GM18907 (cell line): Measurements from ENCODE around the gene MBD6.
"Not testable (repeated sequence)": the region's sequence is repeated elsewhere in the genome, so short reads cannot be mapped to it uniquely, and the experiment has no call there.

Experiments used
- ATAC-seq: cut with Tn5 transposase; IDR thresholded peaks from one replicate; pipeline ENCODE4 v1.9.1; 2021; ENCODE audit warnings: mild to moderate bottlenecking, moderate library complexity; ENCODE audit not compliant: unreplicated experiment

MBD6 gene

DNA sequence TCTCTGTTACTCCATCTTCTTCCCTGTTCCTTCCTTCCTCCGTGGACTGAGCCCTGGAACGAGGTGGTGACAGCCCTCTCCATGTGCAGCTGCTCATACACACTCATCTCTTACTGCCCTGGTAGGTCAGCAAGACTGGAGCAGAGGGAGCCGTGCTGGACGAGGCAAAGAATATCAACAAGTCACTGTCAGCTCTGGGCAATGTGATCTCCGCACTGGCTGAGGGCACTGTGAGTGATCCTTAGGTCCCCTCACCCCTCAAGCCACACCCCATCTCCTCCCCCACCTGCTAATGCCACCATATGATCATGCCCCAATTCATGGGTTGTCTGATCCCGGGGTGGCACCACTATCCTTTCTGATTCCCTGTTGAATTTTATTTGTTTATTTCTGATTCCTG, 46.2 kb downstream of the MBD6 start:
- ATAC-seq, result no peak

DNA sequence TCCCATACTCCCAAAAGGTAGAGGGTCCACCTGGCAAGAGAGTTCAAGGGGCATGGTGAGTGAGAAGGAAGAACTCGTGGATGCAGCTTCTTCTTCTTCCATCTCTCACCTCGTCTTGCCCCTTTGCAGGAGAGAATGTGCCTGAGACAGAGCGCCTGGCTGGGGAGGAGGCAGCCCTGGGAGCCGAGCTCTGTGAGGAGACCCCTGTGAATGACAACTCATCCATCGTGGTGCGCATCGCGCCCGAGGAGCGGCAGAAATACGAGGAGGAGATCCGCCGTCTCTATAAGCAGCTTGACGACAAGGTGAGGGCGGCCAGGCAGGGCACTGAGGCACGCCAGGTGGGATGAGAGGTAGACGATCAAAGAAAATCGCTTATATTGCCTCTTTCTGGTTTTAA, 47.2 kb downstream of the MBD6 start:
- ATAC-seq, result no peak

DNA sequence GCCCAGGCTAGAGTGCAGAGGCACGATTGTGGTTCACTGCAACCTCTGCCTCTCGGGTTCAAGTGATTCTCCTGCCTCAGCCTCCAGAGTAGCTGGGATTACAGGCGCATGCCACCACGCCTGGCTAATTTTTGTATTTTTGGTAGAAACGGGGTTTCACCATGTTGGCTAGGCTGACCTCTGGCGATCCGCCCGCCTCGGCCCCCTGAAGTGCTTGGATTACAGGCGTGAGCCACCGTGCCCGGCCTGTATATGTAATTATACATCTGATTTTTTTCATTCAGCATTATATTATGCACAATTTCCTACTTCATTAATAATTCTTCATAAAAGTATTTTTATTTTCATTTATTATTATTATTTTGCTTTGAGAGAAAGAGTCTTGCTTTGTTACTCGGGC, 47.8 kb downstream of the MBD6 start:
- not testable (repeated sequence) for ATAC-seq

DNA sequence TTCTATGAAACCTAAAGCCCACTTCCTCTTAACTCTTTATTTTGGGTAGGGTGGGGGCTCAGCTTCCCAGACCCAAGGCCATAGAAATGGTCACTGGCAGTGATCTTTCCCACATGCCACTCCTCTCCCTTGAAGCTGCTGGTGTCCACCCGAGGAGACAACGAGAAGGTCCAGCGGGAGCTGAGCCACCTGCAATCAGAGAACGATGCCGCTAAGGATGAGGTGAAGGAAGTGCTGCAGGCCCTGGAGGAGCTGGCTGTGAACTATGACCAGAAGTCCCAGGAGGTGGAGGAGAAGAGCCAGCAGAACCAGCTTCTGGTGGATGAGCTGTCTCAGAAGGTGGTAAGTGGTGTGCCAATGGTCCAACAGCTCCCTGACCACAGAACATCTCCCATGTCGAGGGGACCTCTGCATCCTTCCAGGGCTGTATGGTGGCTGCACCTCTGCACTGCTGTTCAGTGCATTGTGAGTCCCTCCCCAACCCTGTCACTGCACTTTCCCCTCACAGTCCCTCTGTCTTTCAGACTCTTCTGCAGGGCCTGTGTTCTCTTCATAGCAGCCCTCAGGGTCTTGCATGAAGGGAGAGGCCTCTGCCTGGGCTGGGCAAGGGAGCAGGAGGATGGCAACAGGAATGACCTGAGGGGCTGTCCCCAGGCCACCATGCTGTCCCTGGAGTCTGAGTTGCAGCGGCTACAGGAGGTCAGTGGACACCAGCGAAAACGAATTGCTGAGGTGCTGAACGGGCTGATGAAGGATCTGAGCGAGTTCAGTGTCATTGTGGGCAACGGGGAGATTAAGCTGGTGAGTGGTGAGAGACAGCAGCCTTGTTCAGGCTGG, 49.5 kb downstream of the MBD6 start:
- ATAC-seq, result no peak

DNA sequence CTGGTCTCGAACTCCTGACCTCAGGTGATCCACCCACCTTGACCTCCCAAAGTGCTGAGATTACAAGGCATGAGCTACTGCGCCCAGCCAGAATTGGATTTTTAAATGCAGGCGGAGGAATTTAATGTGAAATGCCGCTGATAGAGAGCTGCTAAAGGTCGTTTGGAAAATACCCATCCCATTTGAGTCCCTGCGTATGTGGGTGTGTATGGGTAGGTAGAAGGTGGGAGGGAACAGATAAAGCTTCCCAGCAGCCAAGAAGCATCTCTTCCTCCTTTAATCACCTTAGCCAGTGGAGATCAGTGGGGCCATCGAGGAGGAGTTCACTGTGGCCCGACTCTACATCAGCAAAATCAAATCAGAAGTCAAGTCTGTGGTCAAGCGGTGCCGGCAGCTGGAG, 52.2 kb downstream of the MBD6 start:
- ATAC-seq, result no peak

DNA sequence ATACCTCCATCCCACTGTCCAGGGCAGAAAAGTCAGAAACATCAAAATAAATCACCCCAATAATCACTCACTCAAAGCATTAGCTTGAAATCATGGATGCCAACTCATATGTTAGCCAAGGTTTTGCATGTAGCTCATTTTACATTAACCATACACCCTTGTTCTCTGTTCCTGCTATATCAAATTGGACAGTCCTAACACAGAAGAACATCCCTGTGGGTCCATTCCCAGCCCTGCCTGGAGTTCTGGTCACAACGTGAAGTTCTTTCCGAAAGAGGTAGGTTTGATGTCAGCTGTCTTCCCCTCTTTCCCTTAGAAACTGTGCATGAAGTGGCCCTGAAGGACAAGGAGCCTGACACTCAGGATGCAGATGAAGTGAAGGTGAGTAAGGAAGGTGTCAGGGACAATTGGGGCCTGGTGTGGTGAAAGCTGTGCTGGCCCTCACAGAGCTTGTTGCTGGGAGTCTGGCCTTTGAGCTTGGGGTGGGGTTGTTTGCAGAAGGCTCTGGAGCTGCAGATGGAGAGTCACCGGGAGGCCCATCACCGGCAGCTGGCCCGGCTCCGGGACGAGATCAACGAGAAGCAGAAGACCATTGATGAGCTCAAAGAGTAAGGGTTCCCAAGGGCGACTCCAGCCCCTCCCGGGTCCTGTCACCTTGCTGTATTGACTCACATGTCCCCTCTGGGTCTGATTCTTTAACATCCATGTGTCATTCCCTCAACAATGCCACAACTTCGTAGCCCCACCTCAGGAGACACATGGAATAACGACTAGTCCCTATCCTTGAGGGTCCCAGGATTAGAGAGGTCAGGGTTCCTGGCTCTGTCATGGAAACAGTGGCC, 53.4 kb downstream of the MBD6 start:
- ATAC-seq, result no peak

DNA sequence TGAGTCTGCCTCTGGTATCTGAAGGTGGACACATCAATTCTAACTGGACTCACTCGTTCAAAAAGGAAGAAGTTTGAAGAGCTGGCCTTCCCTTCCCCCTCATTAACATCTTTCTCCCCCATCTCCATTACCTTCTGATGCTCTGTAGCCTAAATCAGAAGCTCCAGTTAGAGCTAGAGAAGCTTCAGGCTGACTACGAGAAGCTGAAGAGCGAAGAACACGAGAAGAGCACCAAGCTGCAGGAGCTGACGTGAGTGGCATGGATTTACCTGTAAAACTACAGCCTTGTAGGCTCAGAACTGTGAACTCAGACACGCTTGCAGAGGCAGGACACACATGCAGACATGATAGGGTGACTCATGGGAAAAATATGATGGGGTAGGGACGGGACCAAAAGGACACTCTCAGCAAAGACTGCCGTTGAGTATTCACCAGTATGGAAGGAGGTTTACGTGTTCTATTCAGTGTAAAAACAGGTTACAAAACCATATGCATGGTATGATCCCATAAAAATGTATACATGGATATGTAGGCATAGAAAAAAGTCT, 54.1 kb downstream of the MBD6 start:
- no peak for ATAC-seq

DNA sequence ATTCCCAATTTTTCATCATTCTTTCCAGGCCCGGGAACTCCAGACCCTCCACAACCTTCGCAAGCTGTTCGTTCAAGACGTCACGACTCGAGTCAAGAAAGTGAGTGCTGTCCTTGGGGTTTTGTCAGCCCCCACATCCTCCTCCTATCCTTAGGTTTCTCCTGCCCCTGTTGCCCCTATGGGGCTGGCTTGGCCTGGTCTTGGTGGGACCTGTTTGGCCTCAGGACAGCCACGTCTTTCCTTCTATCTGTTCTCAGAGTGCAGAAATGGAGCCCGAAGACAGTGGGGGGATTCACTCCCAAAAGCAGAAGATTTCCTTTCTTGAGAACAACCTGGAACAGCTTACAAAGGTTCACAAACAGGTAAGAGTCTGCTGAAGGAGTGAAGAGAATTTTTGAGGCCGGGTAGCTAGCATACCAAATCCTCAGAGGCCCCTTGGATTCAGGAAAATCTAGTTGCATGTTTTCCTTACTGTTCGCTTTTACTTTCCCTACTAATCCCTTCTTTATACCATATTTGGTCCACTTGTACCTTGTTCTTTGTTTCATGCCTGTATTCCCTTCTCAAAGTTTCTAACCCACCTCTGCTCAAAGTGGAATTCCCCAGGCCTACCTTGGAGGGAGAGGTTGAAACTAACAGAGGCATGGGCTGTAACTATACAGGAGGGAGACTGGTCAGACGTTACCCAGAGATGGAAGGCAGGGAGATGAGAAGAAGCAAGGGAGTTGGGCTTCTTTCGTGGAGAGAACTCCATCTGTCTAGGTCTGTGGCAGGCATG, 55.5 kb downstream of the MBD6 start:
- no peak for ATAC-seq

DNA sequence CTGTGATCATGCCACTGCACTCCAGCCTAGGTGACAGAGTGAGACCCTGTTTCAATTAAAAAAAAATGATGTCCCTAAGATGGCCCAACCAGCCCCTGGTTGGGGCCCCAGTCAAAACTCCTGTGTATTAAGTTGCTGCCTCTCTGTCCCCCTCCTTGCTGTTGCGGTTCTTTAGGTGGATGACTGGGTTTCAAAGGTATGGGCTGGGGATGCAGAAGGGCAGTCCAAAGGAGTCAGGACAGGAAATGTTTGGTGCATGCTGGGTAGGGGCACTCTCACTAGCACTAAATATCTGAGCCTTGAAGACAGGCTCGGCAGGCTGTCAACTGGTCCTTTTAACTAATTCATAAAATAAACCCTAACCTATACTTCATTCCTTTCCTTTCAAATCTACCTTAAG, 56.4 kb downstream of the MBD6 start:
- no peak for ATAC-seq
